Thyroid gland (tissue), 4 donors: Measurements from ENCODE around the gene TMED5. TPM values are rescaled to one million over a fixed set of nuclear protein-coding genes. Genes with fewer than 3 reads are reported as not detected.
"Not testable (repeated sequence)": the region's sequence is repeated elsewhere in the genome, so short reads cannot be mapped to it uniquely, and the experiment has no call there.

Source experiments
- DNase-seq, 2 donors: peaks; one replicate each; pipeline ENCODE4 v3.0.0-alpha.2; 2019
- H3K27ac ChIP-seq, 3 donors: fragments of 200-600 bp; sonication (generic); 1 replicate in 2 of 3; 2 replicates in 1 of 3; pipeline ENCODE4 v1.5.1; 2016 to 2019; ENCODE audit warnings: mild to moderate bottlenecking in 1 of 3, moderate library complexity in 1 of 3
- H3K27me3 ChIP-seq: fragments of 200-600 bp; sonication (generic); one replicate; pipeline ENCODE4 v1.5.1; 2019
- H3K36me3 ChIP-seq, 2 donors: fragments of 200-600 bp; sonication (generic); one replicate each; pipeline ENCODE4 v1.5.1; 2016 to 2019
- H3K4me1 ChIP-seq, 2 donors: fragments of 200-600 bp; sonication (generic); one replicate each; pipeline ENCODE4 v1.5.1; 2017 to 2019
- H3K4me3 ChIP-seq, 3 donors: fragments of 200-600 bp; sonication (generic); replicated peaks in 1 of 3; 1 replicate in 2 of 3; 2 replicates in 1 of 3; pipeline ENCODE4 v1.5.1; 2016; ENCODE audit warnings: mild to moderate bottlenecking in 1 of 3
- H3K9me3 ChIP-seq: fragments of 200-600 bp; sonication (generic); one replicate; pipeline ENCODE4 v1.5.1; 2017
- CTCF ChIP-seq, 6 experiments: fragments of 200-600 bp in 3 of 6; fragments of 450-650 bp in 3 of 6; sonication (generic) in 3 of 6; IDR thresholded peaks; one replicate each; pipeline ENCODE4 v1.5.1; 2016 to 2019; ENCODE audit warnings: antibody characterized with exemption in 6 of 6, mild to moderate bottlenecking in 2 of 6, inconsistent platforms in 1 of 6, moderate library complexity in 1 of 6
- POLR2A ChIP-seq, 2 donors: fragments of 450-650 bp; IDR thresholded peaks; one replicate each; pipeline ENCODE4 v1.6.1; 2017; ENCODE audit warnings: antibody characterized with exemption in 2 of 2, mild to moderate bottlenecking in 2 of 2, moderate library complexity in 1 of 2
- WGBS, 2 donors: methylation state at CpG; one replicate each; pipeline ENCODE4 v1.1.5; 2017; 5-methylcytosine and 5-hydroxymethylcytosine counted together
- intact Hi-C: fragments of 100-400 bp; cut with DNase I; formaldehyde crosslinking; loops from one replicate; pipeline ENCODE4 v1.15.1; 2023
- total RNA-seq, 4 donors: library from RNA; depleted of rRNA; stranded (reverse); fragments of >200 nt; gene quantifications; one replicate each; pipeline ENCODE4 v1.2.3, GENCODE V29; 2016

TMED5 gene
- total RNA-seq, 4 donors from 2014 or later = 96.6 to 100 (median 96.9) TPM

- TF ChIP-seq CTCF (IDR thresholded peaks at IDR 0.05) = no peak
- no peak for TF ChIP-seq POLR2A (IDR thresholded peaks at IDR 0.05)
- no peak for DNase-seq
- no peaks in the 10 kb centered on the region for H3K27me3 ChIP-seq
- no peaks in the 10 kb centered on the region for H3K36me3 ChIP-seq
- no peak overlapping the region for H3K27ac ChIP-seq
- intact Hi-C loops = no loop called here
- H3K4me3 ChIP-seq = no peak overlapping the region
- H3K9me3 ChIP-seq = no peaks in the 10 kb centered on the region
- H3K4me1 ChIP-seq = peaks cover 4 to 10% of the 10 kb centered on the region in 2 donors
- WGBS, 2 donors = 47 to 49% methylated on average over 1 of the region's 1 CpG
Observed at GRCh38 chr1:93172778-93173177, 7.4 kb downstream of the TMED5 start.

GRCh38 chr1:93171549-93172034 lies 8.6 kb downstream of the TMED5 start:
- no peak for DNase-seq
- TF ChIP-seq POLR2A (IDR thresholded peaks at IDR 0.05) (no peak), CTCF (IDR thresholded peaks at IDR 0.05) (no peak)
- no peaks in the 10 kb centered on the region for H3K36me3 ChIP-seq
- no peak overlapping the region for H3K27ac ChIP-seq
- WGBS, 2 donors = 71 to 86% methylated on average over 1 of the region's 1 CpG
- H3K4me1 ChIP-seq = peaks cover 0 to 7% of the 10 kb centered on the region in 2 donors
- H3K27me3 ChIP-seq = no peaks in the 10 kb centered on the region
- intact Hi-C loops = no loop called here
- H3K4me3 ChIP-seq = no peak overlapping the region
- H3K9me3 ChIP-seq = no peaks in the 10 kb centered on the region

GRCh38 chr1:93170141-93170678 lies 10.0 kb downstream of the TMED5 start:
- H3K27ac ChIP-seq, H3K36me3 ChIP-seq, DNase-seq, H3K9me3 ChIP-seq, intact Hi-C loops, H3K4me1 ChIP-seq, H3K27me3 ChIP-seq, H3K4me3 ChIP-seq: not testable (repeated sequence)
- 98% methylated on average over 27 to 31 of the region's 36 CpGs for whole genome bisulfite sequencing, 2 donors

DNA sequence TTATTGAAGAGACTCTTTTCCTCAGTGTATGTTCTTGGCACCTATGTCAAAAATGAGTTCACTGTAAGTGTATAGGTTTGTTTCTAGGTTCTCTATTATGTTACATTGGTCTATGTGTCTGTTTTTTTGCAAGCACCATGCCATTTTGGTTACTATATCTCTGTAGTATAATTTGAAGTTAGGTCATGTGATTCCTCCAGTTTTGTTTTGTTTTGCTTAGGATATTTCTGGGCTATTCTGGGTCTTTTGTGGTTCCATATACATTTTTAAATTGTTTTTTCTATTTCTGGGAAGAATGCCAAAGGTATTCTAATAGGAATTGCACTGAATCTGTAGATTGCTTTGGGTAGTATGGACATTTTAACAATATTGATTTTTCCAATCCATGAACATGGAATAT lies 13.2 kb downstream of the TMED5 start:
- no peaks in the 10 kb centered on the region for H3K9me3 ChIP-seq
- TF ChIP-seq POLR2A (IDR thresholded peaks at IDR 0.05) (no peak), CTCF (IDR thresholded peaks at IDR 0.05) (no peak)
- H3K27ac ChIP-seq = no peak overlapping the region
- intact Hi-C loops = no loop called here
- H3K4me1 ChIP-seq = peaks cover 0 to 6% of the 10 kb centered on the region in 2 donors
- no peaks in the 10 kb centered on the region for H3K27me3 ChIP-seq
- no peak overlapping the region for H3K4me3 ChIP-seq
- no peak for DNase-seq
- no peaks in the 10 kb centered on the region for H3K36me3 ChIP-seq

GRCh38 chr1:93165895-93166294 lies 14.3 kb downstream of the TMED5 start:
- DNase-seq, H3K27me3 ChIP-seq, H3K36me3 ChIP-seq, H3K4me1 ChIP-seq, intact Hi-C loops, H3K9me3 ChIP-seq, H3K4me3 ChIP-seq, H3K27ac ChIP-seq: not testable (repeated sequence)
- WGBS, 2 donors = 95 to 96% methylated on average over 1 of the region's 1 CpG

GRCh38 chr1:93164816-93165215 lies 15.4 kb downstream of the TMED5 start:
- TF ChIP-seq CTCF (IDR thresholded peaks at IDR 0.05) = no peak
- TF ChIP-seq POLR2A (IDR thresholded peaks at IDR 0.05) = no peak
- Histone ChIP-seq H3K36me3 (no peaks in the 10 kb centered on the region), H3K27me3 (no peaks in the 10 kb centered on the region), H3K4me1 (no peaks in the 10 kb centered on the region), H3K4me3 (no peak overlapping the region), H3K9me3 (no peaks in the 10 kb centered on the region), H3K27ac (no peak overlapping the region)
- 92 to 98% methylated on average over 2 of the region's 2 CpGs for WGBS, 2 donors
- no peak for DNase-seq
- intact Hi-C loops = no loop called here

- H3K9me3 ChIP-seq, DNase-seq, H3K4me3 ChIP-seq, H3K36me3 ChIP-seq, intact Hi-C loops, H3K27me3 ChIP-seq, H3K4me1 ChIP-seq, H3K27ac ChIP-seq: not testable (repeated sequence)
- WGBS, 2 donors = 92 to 94% methylated on average over 8 of the region's 8 CpGs
Observed at GRCh38 chr1:93163314-93163713, 16.9 kb downstream of the TMED5 start.
